Smooth muscle cell (in vitro differentiated cells): ENCODE data around the gene GCDH. TPM values are rescaled to one million over a fixed set of nuclear protein-coding genes. Genes with fewer than 3 reads are reported as not detected.

Experiments used
- DNase-seq: peaks from one replicate; lab custom pipeline; 2025; ENCODE audit not compliant: unreplicated experiment; lab: John Stamatoyannopoulos, UW
- H2AFZ ChIP-seq: fragments of 200-600 bp; sonication (generic); 2 replicates; pipeline ENCODE4 v1.6.0; 2016; ENCODE audit warnings: antibody characterized with exemption, low read depth, mild to moderate bottlenecking
- H3F3A ChIP-seq: fragments of 200-600 bp; sonication (generic); 2 replicates; pipeline ENCODE4 v1.6.0; 2017; ENCODE audit warnings: antibody characterized with exemption, low read depth
- H3K27ac ChIP-seq: fragments of 200-600 bp; sonication (generic); 2 replicates; pipeline ENCODE4 v1.5.1; 2016; ENCODE audit warnings: low read depth, mild to moderate bottlenecking
- H3K27me3 ChIP-seq: fragments of 200-600 bp; sonication (generic); 2 replicates; pipeline ENCODE4 v1.6.1; 2016; ENCODE audit warnings: low read depth, mild to moderate bottlenecking
- H3K36me3 ChIP-seq: fragments of 200-600 bp; sonication (generic); 2 replicates; pipeline ENCODE4 v1.5.1; 2016; ENCODE audit warnings: low read depth
- H3K4me1 ChIP-seq: fragments of 200-600 bp; sonication (generic); 2 replicates; pipeline ENCODE4 v1.5.1; 2016; ENCODE audit warnings: low read depth
- H3K4me2 ChIP-seq: fragments of 200-600 bp; sonication (generic); 2 replicates; pipeline ENCODE4 v1.6.0; 2016; ENCODE audit warnings: mild to moderate bottlenecking
- H3K4me3 ChIP-seq: fragments of 200-600 bp; sonication (generic); 2 replicates; pipeline ENCODE4 v1.5.1; 2016; ENCODE audit warnings: mild to moderate bottlenecking
- H3K79me2 ChIP-seq: fragments of 200-600 bp; sonication (generic); 2 replicates; pipeline ENCODE4 v1.6.0; 2016; ENCODE audit warnings: low read depth, mild to moderate bottlenecking
- H3K9ac ChIP-seq: fragments of 200-600 bp; sonication (generic); 2 replicates; pipeline ENCODE4 v1.6.0; 2016; ENCODE audit warnings: low read depth
- H3K9me3 ChIP-seq: fragments of 200-600 bp; sonication (generic); replicated peaks from 2 replicates; pipeline ENCODE4 v1.5.1; 2016; ENCODE audit warnings: low read depth
- H4K20me1 ChIP-seq: fragments of 200-600 bp; sonication (generic); 2 replicates; pipeline ENCODE4 v1.6.0; 2016; ENCODE audit warnings: low read depth
- CTCF ChIP-seq: fragments of 200-600 bp; sonication (generic); IDR thresholded peaks from 2 replicates; pipeline ENCODE4 v1.5.1; 2017; ENCODE audit warnings: borderline replicate concordance, mild to moderate bottlenecking, antibody characterized with exemption; ENCODE audit not compliant: insufficient read depth, poor library complexity, severe bottlenecking
- WGBS: methylation state at CpG from one replicate; pipeline ENCODE4 v1.1.7; 2016; ENCODE audit warnings: low lambda C conversion rate; 5-methylcytosine and 5-hydroxymethylcytosine counted together
- polyA plus RNA-seq: library from polyadenylated mRNA; unstranded; fragments of >200 nt; fragmentation: Nextera tagmentation; extraction: Ambion mirVana; gene quantifications from 2 replicates; pipeline ENCODE4 v1.2.1, GENCODE V29; 2016
- total RNA-seq: library from RNA; depleted of rRNA; stranded (reverse); fragments of >200 nt; gene quantifications from 2 replicates; pipeline ENCODE4 v1.2.3, GENCODE V29; 2014

The GCDH gene
- total and polyA plus RNA-seq, 2 experiments from 2014 or later: 9.7 to 15.3 TPM

- peaks cover 39% of the 10 kb centered on the region for H3K79me2 ChIP-seq
- peaks cover 20% of the 10 kb centered on the region for H4K20me1 ChIP-seq
- H3K9ac ChIP-seq: no peak overlapping the region
- no peak for TF ChIP-seq CTCF
- no peak overlapping the region for H2AFZ ChIP-seq
- H3K4me2 ChIP-seq: no peak overlapping the region
- H3K27ac ChIP-seq: no peak overlapping the region
- H3F3A ChIP-seq: peaks cover 15% of the 10 kb centered on the region
- 95% methylated on average over 6 of the region's 10 CpGs for WGBS
- no peak for DNase-seq
- no peaks in the 10 kb centered on the region for H3K36me3 ChIP-seq
- H3K4me1 ChIP-seq: peaks cover 20% of the 10 kb centered on the region
- H3K27me3 ChIP-seq: no peaks in the 10 kb centered on the region
- H3K4me3 ChIP-seq: no peak overlapping the region
- no peaks in the 10 kb centered on the region for H3K9me3 ChIP-seq
Measured at GRCh38 chr19:12935071-12935470, 44.1 kb downstream of the GCDH start.

- H3K9me3 ChIP-seq: no peaks in the 10 kb centered on the region
- H3K27me3 ChIP-seq: no peaks in the 10 kb centered on the region
- no peak overlapping the region for H3K4me2 ChIP-seq
- 93% methylated on average over 7 of the region's 7 CpGs for WGBS
- no peak overlapping the region for H3K4me3 ChIP-seq
- no peak for TF ChIP-seq CTCF
- DNase-seq: no peak
- no peaks in the 10 kb centered on the region for H3K36me3 ChIP-seq
- no peak overlapping the region for H2AFZ ChIP-seq
- no peak overlapping the region for H3K9ac ChIP-seq
- peaks cover 35% of the 10 kb centered on the region for H4K20me1 ChIP-seq
- peaks cover 30% of the 10 kb centered on the region for H3F3A ChIP-seq
- H3K27ac ChIP-seq: no peak overlapping the region
- peaks cover 30% of the 10 kb centered on the region for H3K4me1 ChIP-seq
- peaks cover 50% of the 10 kb centered on the region for H3K79me2 ChIP-seq
Measured at GRCh38 chr19:12936582-12936981, 45.6 kb downstream of the GCDH start.

- Histone ChIP-seq H3K27me3 (no peaks in the 10 kb centered on the region), H3K27ac (no peak overlapping the region), H2AFZ (peak overlapping the region; percentile 92), H3K36me3 (no peaks in the 10 kb centered on the region), H3K4me1 (peaks cover 29% of the 10 kb centered on the region), H3K4me2 (peak overlapping the region; percentile 91), H3K9me3 (no peaks in the 10 kb centered on the region), H3K4me3 (peak overlapping the region; percentile 84), H3F3A (peaks cover 34% of the 10 kb centered on the region), H4K20me1 (peaks cover 42% of the 10 kb centered on the region), H3K9ac (peak overlapping the region; percentile 21), H3K79me2 (peaks cover 46% of the 10 kb centered on the region)
- no peak for DNase-seq
- 24% methylated on average over 23 of the region's 23 CpGs for WGBS
- no peak for TF ChIP-seq CTCF
Measured at GRCh38 chr19:12937093-12937926, 46.4 kb downstream of the GCDH start.
